VCaP (cell line): ENCODE measurements around the gene RNH1.

Source experiments
- H3K27ac ChIP-seq: fragments of 450-650 bp; 2 replicates; pipeline ENCODE4 v1.5.1; 2017
- CTCF ChIP-seq: fragments of 450-650 bp; conservative IDR thresholded peaks from 2 replicates; pipeline ENCODE4 v1.5.1; 2017; ENCODE audit warnings: mild to moderate bottlenecking, moderate library complexity

The RNH1 gene

GRCh38 chr11:512761-513595 is 5.9 kb upstream of the RNH1 start:
- TF ChIP-seq CTCF: no peak
- no peak overlapping the region for H3K27ac ChIP-seq

GRCh38 chr11:508956-509355 is 1.9 kb upstream of the RNH1 start:
- TF ChIP-seq CTCF: no peak
- H3K27ac ChIP-seq: no peak overlapping the region

GRCh38 chr11:507727-508515 is 879 bp upstream of the RNH1 start:
- no peak for TF ChIP-seq CTCF
- H3K27ac ChIP-seq: peak overlapping the region; percentile 99

DNA sequence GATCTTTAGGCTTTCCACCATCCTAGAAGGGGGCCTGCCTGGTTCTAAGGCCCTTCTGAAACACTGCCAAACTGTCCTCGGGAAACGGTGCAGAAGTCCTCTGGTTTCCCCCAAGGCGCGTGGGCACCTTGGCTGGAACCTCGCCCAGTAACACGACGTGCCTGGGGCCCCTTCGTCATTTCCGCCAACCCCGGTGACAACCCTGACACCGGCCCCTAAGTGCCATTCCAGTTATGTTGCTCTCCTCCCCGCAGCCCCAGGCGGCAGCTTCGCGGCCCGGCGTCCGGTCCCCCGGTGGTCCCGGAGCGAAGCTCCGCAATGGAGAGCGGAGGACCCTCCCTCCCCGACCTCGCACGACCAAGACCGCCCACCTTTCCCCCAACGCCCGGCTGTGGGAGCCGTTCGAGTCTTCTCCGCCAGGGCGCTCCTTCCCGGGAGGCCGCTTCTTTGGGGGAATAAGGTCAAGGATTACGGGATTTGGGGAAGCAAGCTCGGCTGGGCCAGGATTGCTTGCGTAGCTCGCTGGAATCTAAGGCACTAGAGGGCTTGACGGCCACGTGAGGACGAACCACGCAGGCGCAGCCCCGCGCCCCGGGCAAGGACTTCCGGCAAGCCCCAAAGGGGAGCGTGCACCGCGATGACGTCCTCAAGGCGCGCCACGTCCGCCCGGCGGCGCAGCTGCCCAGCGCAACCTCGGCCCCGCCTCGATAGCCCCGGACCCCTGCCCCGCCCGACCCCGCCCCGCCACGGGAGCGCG is 626 bp downstream of the RNH1 start:
- no peak for TF ChIP-seq CTCF

GRCh38 chr11:504994-505344 is 2.1 kb downstream of the RNH1 start:
- no peak for TF ChIP-seq CTCF
- H3K27ac ChIP-seq: peak overlapping the region; percentile 99

More for the DNA sequence above, 626 bp downstream of the RNH1 start:
- peak overlapping the region; percentile 99 for H3K27ac ChIP-seq

- H3K27ac ChIP-seq: peak overlapping the region; percentile 99; the same call in 1 of the 2 replicates
- no peak for TF ChIP-seq CTCF
These were observed 2.7 kb downstream of the RNH1 start for GRCh38 chr11:504053-504993.
